ENCODE measurements around the gene CCR5AS.

Gene CCR5AS

DNA sequence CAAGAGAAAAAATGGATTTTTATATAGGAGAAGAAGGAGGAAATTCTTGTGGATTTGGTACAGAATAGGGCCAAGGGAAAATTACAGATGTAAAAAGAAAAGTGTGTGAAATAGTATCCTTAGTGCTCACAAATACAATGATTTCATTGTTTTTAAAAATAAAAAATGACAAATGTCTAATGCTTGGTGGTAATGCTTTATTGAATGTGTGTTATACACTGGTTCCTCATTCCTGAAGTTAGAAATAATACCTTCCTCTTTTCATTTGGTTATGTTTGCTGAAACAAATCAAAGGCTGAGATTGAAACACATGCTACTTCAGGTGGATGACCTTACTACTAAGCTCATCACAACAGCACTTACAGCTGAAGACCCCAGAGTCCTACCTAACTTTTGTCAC lies 90.7 kb downstream of the CCR5AS start:
- no peak for FAIRE-seq

DNA sequence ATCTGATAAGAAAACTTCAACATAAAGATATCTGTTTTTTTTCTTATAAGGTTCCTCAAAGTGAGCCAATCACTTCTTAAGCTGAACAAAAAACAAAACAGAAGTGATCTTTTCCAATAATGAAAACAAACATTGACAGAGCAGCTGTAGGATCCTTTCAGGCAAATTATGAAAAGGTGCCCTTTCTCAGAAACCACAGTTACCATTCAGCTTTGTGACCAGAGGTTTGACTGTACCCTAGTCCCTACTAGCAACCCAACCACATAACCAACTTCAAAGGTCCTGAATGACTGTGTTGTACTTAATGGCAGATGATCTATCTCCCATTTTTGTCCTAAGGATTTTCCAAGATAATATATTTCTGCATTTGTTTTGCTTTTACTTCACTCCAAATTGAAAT lies 92.3 kb downstream of the CCR5AS start:
- no peak for FAIRE-seq
- no peak for DNase-seq (ENCODE audit: low spot score)

More for the DNA sequence above, 90.7 kb downstream of the CCR5AS start:
- DNase-seq (ENCODE audit: low spot score): no peak
